ENCODE measurements around the gene CLMP.

GRCh38 chr11:123056835-123057491, 138.1 kb downstream of the CLMP start:
- TF ChIP-seq, protein P1, sequence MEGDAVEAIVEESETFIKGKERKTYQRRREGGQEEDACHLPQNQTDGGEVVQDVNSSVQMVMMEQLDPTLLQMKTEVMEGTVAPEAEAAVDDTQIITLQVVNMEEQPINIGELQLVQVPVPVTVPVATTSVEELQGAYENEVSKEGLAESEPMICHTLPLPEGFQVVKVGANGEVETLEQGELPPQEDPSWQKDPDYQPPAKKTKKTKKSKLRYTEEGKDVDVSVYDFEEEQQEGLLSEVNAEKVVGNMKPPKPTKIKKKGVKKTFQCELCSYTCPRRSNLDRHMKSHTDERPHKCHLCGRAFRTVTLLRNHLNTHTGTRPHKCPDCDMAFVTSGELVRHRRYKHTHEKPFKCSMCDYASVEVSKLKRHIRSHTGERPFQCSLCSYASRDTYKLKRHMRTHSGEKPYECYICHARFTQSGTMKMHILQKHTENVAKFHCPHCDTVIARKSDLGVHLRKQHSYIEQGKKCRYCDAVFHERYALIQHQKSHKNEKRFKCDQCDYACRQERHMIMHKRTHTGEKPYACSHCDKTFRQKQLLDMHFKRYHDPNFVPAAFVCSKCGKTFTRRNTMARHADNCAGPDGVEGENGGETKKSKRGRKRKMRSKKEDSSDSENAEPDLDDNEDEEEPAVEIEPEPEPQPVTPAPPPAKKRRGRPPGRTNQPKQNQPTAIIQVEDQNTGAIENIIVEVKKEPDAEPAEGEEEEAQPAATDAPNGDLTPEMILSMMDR (IDR thresholded peaks at IDR 0.05; ENCODE audit: insufficient read depth, low read length): no peak
- TF ChIP-seq REST (IDR thresholded peaks at IDR 0.05; ENCODE audit: insufficient replicate concordance, low read depth) (no peak), POLR2AphosphoS5 (IDR thresholded peaks at IDR 0.05; ENCODE audit: low read depth) (no peak; the same call in none of the 2 replicates), GABPA (IDR thresholded peaks at IDR 0.05; ENCODE audit: low read depth) (no peak)
